Activated CD8-positive, alpha-beta memory T cell treated with anti-CD3 and anti-CD28 coated beads, Interleukin-2, amount 50 U/mL, for 1 hour (primary cell): ENCODE results near the gene NDOR1.

Experiments used
- DNase-seq: peaks from one replicate; pipeline ENCODE4 v3.0.0-alpha.2; 2020; ENCODE audit errors: extremely low read depth

The NDOR1 gene

DNA sequence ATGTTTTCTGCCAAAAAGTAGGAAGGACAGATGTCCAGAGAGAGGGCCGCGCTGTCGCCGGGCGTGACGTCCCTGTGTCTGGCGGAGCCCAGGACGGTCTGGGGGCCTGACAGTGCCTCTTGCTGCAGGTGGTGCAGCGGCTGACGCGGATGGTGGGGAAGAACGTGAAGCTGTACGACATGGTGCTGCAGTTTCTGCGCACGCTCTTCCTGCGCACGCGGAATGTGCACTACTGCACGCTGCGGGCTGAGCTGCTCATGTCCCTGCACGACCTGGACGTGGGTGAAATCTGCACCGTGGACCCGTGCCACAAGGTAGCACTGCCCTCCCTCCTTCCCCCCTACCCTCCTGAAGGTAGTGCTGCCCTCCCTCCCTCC is 57.4 kb downstream of the NDOR1 start:
- DNase-seq, result no peak

- DNase-seq, result no peak
These were observed 58.0 kb downstream of the NDOR1 start for GRCh38 chr9:137263506-137263905.

DNA sequence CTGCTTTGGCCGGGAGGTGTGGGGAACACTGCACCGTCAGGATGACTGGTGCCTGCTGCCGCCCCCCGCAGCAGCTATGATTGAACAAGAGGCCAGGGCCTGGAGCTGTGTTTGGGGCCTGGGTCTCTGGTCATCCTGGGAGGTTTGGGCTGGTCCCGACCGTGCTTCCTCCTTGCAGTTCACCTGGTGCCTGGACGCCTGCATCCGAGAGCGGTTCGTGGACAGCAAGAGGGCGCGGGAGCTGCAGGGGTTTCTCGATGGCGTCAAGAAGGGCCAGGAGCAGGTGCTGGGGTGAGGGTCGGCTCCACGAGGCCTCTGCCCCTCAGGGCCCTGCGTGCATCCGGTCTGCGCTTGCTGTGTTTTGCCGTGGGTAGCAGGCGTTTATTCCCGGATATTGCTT is 58.6 kb downstream of the NDOR1 start:
- no peak for DNase-seq

DNA sequence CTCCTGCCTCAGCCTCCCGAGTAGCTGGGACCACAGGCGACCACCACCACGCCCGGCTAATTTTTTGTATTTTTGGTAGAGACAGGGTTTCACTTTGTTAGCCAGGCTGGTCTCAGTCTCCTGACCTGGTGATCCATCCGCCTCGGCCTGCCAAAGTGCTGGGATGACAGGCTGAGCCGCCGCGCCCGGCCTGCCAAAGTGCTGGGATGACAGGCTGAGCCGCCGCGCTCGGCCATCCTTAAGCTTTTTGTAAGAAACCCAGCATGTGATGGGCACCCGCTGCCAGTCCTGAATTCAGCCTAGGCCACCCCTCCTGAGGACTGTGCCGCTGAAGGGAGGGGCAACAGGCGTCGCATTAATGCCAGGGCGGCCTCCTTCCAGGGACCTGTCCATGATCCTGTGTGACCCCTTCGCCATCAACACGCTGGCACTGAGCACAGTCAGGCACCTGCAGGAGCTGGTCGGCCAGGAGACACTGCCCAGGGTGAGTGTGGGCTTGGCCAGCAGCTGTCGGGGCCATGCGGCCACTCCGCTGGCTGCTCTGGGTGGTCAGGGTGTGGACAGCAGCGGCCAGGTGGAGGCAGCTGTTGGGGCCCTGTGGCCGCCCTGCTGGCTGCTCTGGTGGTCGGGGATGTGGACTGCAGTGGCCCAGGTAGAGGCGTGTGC is 60.1 kb downstream of the NDOR1 start:
- no peak for DNase-seq

DNA sequence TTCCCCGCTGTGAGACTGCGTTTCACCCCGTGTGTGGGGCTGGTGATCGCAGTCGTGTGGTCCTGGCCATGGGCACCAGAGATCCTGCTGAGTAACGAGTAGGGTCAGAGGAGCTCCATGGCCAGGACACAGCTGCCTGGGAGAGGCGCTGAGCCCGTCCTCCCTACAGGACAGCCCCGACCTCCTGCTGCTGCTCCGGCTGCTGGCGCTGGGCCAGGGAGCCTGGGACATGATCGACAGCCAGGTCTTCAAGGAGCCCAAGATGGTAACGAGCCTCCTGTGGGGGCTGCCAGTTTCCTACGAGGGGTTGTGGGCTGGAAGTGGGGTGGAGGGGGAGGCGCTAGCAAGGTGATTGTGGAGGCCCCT is 60.6 kb downstream of the NDOR1 start:
- no peak for DNase-seq
